Ovary (tissue), 9 donors: Measurements from ENCODE around the gene ZNRD2. TPM values are rescaled to one million over a fixed set of nuclear protein-coding genes. Genes with fewer than 3 reads are reported as not detected.

Source experiments
- DNase-seq, 5 donors: peaks; one replicate each; pipeline ENCODE4 v3.0.0-alpha.2; 2019 to 2020
- H3K27ac ChIP-seq, 2 donors: fragments of 200-600 bp; one replicate each; pipeline versions ENCODE4 v1.5.1 to v1.8.0; 2019 to 2022
- H3K27me3 ChIP-seq: fragments of 200-600 bp; one replicate; pipeline ENCODE4 v1.8.0; 2022
- H3K36me3 ChIP-seq: fragments of 200-600 bp; sonication (generic); one replicate; pipeline ENCODE4 v1.5.1; 2019
- H3K4me1 ChIP-seq: one replicate; pipeline ENCODE4 v1.8.1; 2013; ENCODE audit warnings: mild to moderate bottlenecking, moderate library complexity; ENCODE audit not compliant: insufficient read depth
- H3K4me3 ChIP-seq: fragments of 200-600 bp; sonication (generic); one replicate; pipeline ENCODE4 v1.5.1; 2017
- H3K9me3 ChIP-seq, 2 donors: fragments of 200-600 bp in 1 of 2; sonication (generic) in 1 of 2; one replicate each; pipeline versions ENCODE4 v1.5.1 to v1.8.1; 2013 to 2019; ENCODE audit warnings: mild to moderate bottlenecking in 1 of 2, moderate library complexity in 1 of 2
- EP300 ChIP-seq: sonication (generic); formaldehyde crosslinking; IDR thresholded peaks from one replicate; pipeline ENCODE4 v1.6.1; 2017; ENCODE audit warnings: antibody characterized with exemption
- POLR2A ChIP-seq: fragments of 450-650 bp; IDR thresholded peaks from one replicate; pipeline ENCODE4 v1.6.1; 2017; ENCODE audit warnings: antibody characterized with exemption, mild to moderate bottlenecking, moderate library complexity
- WGBS, 3 donors: extraction: QIAGEN DNeasy Blood & Tissue Kit in 1 of 3; methylation state at CpG; one replicate each; pipeline versions ENCODE4 v1.1.5 to v1.1.7; 2013 to 2017; 5-methylcytosine and 5-hydroxymethylcytosine counted together
- intact Hi-C, 4 donors: fragments of 100-400 bp; cut with DNase I; formaldehyde crosslinking; loops; one replicate each; pipeline versions ENCODE4 v1.11.0 to v1.15.1; 2022 to 2023
- polyA plus RNA-seq, 2 donors: library from polyadenylated mRNA; stranded (reverse); fragments of 200-250 nt in 1 of 2; fragments of 350-450 nt in 1 of 2; fragmentation: Illumina TruSeq in 1 of 2; extraction: RNeasy Lipid Tissue Mini Kit (QIAGEN cat#74804) in 1 of 2; gene quantifications; one replicate each; pipeline ENCODE4 v1.2.3, GENCODE V29; 2013 to 2014
- total RNA-seq, 7 donors: library from RNA; depleted of rRNA in 2 of 7; stranded (reverse); fragments of >200 nt in 2 of 7; fragmentation: NEBNext Ultra II Directional in 3 of 7; extraction: Animal tissue kit (Norgen Biotek cat#: 25700) in 3 of 7; gene quantifications; one replicate each; pipeline versions ENCODE4 v1.1.0 to v1.2.4, GENCODE V29; 2016 to 2023
- TF ChIP-seq, protein P1 (sequence below), 3 donors: fragments of 450-650 bp in 2 of 3; fragments of 200-600 bp in 1 of 3; IDR thresholded peaks; one replicate each; pipeline versions ENCODE4 v1.5.1 to v1.8.0; 2016 to 2022; ENCODE audit warnings: antibody characterized with exemption in 3 of 3, mild to moderate bottlenecking in 1 of 3
- donor health status: DM: no; HTN: no; CAD: no; lungs with moderate emphysema.
- donor health status: DM: no; HTN: no; CAD: no.
- donor health status: Bipolar disorder and iron deficiency.
- donor health status: DM: yes; HTN: yes; CAD: no.
- donor health status: DM: no; HTN: no; CAD: no.
- donor health status: DM: yes; HTN: yes; CAD: no.

ZNRD2 gene
- total and polyA plus RNA-seq, 9 donors = 2.3 to 61.8 (median 39.2) TPM

GRCh38 chr11:65593518-65594414, 23.5 kb downstream of the ZNRD2 start:
- 76 to 84% (median 82%) methylated on average over 19 to 26 of the region's 26 CpGs for WGBS, 3 donors
- no peaks in the 10 kb centered on the region for H3K27me3 ChIP-seq
- H3K36me3 ChIP-seq = no peaks in the 10 kb centered on the region
- no peaks in the 10 kb centered on the region for H3K9me3 ChIP-seq
- intact Hi-C loops = no loop called here
- no peaks in the 10 kb centered on the region for H3K4me1 ChIP-seq
- TF ChIP-seq POLR2A = no peak
- TF ChIP-seq EP300 = no peak
- TF ChIP-seq, protein P1, sequence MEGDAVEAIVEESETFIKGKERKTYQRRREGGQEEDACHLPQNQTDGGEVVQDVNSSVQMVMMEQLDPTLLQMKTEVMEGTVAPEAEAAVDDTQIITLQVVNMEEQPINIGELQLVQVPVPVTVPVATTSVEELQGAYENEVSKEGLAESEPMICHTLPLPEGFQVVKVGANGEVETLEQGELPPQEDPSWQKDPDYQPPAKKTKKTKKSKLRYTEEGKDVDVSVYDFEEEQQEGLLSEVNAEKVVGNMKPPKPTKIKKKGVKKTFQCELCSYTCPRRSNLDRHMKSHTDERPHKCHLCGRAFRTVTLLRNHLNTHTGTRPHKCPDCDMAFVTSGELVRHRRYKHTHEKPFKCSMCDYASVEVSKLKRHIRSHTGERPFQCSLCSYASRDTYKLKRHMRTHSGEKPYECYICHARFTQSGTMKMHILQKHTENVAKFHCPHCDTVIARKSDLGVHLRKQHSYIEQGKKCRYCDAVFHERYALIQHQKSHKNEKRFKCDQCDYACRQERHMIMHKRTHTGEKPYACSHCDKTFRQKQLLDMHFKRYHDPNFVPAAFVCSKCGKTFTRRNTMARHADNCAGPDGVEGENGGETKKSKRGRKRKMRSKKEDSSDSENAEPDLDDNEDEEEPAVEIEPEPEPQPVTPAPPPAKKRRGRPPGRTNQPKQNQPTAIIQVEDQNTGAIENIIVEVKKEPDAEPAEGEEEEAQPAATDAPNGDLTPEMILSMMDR (IDR thresholded peaks at IDR 0.05) = peak in 2 of 3 donors; percentile 12 to 39
- H3K27ac ChIP-seq = no peak overlapping the region
- H3K4me3 ChIP-seq = no peak overlapping the region
- DNase-seq = peak in 1 of 5 donors; percentile 46

DNA sequence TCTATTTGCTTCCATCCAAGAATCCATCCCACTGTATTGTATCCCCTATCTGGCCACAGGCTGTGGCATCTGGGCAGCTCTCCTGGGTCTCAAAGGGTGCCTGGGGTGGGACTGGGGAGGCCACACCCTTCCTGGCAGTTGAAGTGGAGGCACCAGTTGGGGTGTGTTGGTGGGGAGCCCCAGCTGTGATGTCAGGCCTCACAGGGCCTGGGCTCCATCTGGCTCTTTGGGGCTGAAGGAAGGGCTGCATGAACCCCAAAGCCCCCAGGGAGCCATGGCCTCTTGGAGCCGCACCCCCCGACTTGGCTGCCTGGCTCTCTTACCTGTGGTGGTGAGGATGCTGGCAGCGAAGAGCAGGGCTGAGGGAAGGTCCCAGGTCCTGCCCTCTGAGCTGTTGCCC, 24.9 kb downstream of the ZNRD2 start:
- no peaks in the 10 kb centered on the region for H3K9me3 ChIP-seq
- H3K27me3 ChIP-seq = no peaks in the 10 kb centered on the region
- TF ChIP-seq EP300 (no peak), POLR2A (no peak)
- TF ChIP-seq, protein P1 (IDR thresholded peaks at IDR 0.05) = no peak
- DNase-seq = no peak
- H3K36me3 ChIP-seq = no peaks in the 10 kb centered on the region
- 65 to 72% (median 72%) methylated on average over 3 of the region's 3 CpGs for WGBS, 3 donors
- no peak overlapping the region for H3K4me3 ChIP-seq
- H3K27ac ChIP-seq = no peak overlapping the region
- H3K4me1 ChIP-seq = no peaks in the 10 kb centered on the region
- intact Hi-C loops = no loop called here

GRCh38 chr11:65595543-65596281, 25.4 kb downstream of the ZNRD2 start, which contains the start of gene KCNK7:
Gene KCNK7 (minus strand): TSS chr11:65595800. CDS start chr11:65595772, 28 bp downstream.
- 66 to 70% (median 70%) methylated on average over 8 to 12 of the region's 12 CpGs for WGBS, 3 donors
- no peaks in the 10 kb centered on the region for H3K27me3 ChIP-seq
- H3K36me3 ChIP-seq = no peaks in the 10 kb centered on the region
- intact Hi-C loops = no loop called here
- no peak for DNase-seq
- H3K9me3 ChIP-seq = no peaks in the 10 kb centered on the region
- no peaks in the 10 kb centered on the region for H3K4me1 ChIP-seq
- TF ChIP-seq, protein P1 (IDR thresholded peaks at IDR 0.05) = no peak
- no peak for TF ChIP-seq POLR2A
- TF ChIP-seq EP300 = no peak
- no peak within 1 kb of the TSS for H3K4me3 ChIP-seq
- H3K27ac ChIP-seq = no peak within 1 kb of the TSS

- DNase-seq = no peak
- intact Hi-C loops = no loop called here
- no peaks in the 10 kb centered on the region for H3K27me3 ChIP-seq
- no peak overlapping the region for H3K27ac ChIP-seq
- no peak overlapping the region for H3K4me3 ChIP-seq
- TF ChIP-seq, protein P1 (IDR thresholded peaks at IDR 0.05) = no peak
- TF ChIP-seq POLR2A = no peak
- H3K4me1 ChIP-seq = no peaks in the 10 kb centered on the region
- H3K36me3 ChIP-seq = no peaks in the 10 kb centered on the region
- 58 to 77% (median 62%) methylated on average over 5 to 6 of the region's 6 CpGs for WGBS, 3 donors
- no peaks in the 10 kb centered on the region for H3K9me3 ChIP-seq
Observed at GRCh38 chr11:65596520-65596919, 26.2 kb downstream of the ZNRD2 start.
